Activated T-cell treated with anti-CD3 and anti-CD28 coated beads, Interleukin-2, amount 50 U/mL, for 1 hour (primary cell): ENCODE data around the gene TSPAN8.
"Not testable (repeated sequence)": the region's sequence is repeated elsewhere in the genome, so short reads cannot be mapped to it uniquely, and the experiment has no call there.

Experiments
- DNase-seq: peaks from one replicate; pipeline ENCODE4 v3.0.0-alpha.2; 2020

Gene TSPAN8

DNA sequence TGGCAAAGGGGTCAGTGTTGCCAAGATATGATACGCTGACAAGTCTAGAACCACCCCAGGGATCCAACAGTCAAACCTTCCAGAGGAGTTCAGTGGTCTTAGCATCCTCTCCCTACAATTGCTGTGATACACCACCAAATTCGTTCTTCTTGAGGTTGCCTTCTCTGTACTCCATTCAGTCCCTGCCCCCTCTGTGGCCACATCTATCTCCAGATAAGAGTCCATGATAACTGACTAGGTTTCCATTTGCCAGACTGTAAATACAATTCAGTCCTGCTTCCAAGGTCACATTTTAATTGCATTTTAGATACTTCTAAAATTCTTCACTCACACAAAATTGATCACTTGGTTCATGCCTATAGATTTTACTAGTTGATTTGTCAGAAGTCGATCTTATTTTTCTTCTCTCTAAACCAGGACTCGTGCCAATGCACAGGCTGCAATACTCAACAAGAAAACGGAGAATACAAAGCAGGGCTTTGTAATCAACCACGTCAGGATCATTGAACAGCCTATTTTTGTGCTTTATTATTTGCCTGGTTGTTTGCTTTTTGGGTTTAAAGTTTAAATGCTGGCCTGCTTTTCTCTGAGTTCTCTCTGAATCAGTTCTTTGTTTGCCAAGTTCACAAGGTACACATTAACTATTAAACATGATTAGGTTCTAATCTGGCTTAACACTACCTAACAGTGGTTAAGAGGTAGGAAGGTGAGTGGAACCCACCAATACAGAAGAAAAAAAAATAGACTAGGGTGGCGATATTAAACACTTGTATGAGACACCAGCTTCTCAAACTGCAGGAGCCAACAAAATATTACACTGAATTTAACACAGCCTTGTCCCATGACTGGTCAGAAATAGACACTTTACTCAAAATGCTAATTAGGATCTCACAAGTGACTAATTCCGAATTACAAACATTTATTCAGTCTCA lies 5.3 kb upstream of the TSPAN8 start:
- DNase-seq, result no peak

DNA sequence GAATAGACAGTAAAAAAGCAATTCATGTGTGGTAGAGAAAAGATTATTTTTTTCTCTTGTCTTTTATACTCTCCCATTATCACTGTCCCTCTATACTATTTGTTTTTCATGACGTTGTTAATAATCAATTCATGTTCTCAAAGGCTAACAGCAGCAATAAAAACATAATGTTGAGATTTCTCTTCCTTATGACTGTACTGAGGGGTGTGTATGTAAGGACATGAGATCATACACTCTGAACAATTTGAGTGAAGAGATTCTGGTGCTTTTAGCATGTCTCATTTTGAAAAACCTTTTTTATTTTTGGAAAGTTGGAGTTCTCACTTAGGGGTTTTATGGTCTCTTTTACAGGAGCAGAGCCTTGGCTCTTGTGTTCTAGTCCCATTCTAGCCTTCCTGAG lies 3.8 kb upstream of the TSPAN8 start:
- no peak for DNase-seq

- no peak for DNase-seq
Observed at GRCh38 chr12:71160585-71160984, 2.8 kb upstream of the TSPAN8 start.

GRCh38 chr12:71159878-71160277 lies 2.1 kb upstream of the TSPAN8 start:
- no peak for DNase-seq

- no peak for DNase-seq
Observed at GRCh38 chr12:71159264-71159663, 1.5 kb upstream of the TSPAN8 start.

DNA sequence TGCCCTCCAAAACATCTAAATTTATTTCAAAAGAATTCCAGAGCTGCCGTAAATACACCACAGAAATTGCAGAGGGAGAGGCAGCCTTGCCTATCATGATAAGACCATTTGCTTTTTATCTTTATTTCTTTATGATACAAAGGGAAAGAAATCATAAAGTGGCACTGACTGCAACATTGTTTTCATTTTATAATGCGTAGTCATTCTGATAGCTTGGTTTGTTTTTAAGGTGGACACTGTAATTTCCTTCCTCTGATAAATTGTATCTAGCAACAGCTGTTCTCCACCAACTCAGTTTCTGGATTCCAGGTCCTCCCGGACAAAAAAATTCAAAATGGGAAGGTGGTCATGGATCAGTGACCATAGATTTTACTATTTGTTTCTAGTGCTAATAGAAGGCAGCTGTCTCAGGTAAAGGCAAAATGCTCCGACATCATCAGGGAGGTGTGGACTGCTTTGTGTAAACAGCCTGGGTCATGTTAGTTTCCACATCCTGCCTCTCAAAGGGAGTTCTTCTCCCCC lies 623 bp upstream of the TSPAN8 start:
- no peak for DNase-seq

DNA sequence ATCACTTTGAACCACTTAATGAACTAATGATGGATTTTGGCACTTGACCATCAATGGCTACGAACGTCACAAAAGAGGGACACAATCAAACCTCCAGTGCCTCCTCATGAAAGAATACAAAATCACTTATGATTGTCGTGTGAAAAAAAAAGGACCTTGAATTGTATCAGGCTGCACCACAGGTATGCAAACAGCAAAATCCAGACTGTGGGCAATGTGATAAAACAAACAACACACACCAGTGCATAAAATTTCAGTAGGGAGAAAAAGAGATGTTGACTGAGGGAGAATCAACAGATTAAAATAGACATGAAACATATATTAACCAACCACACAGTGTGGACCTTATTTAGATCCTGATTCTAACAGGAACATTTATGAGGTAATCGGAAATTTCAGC lies 2.6 kb downstream of the TSPAN8 start:
- no peak for DNase-seq

DNA sequence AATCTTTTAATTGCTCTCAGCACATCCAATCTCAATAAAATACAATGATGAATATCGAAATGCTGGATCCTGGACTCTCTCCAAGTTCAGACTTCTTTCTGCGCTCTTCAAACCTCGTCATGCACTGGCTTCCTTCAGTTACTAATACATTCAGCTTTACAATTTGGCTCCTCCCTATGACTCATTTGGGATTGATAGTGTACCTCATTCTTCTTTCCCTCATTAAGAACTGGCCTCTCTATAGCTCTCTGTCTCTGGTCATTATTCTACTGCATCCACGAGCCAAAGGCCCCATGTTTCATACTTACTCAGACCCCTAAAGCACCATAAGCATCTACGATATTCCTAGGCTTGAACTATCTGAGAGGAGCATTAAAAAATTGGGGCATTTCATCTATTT lies 4.9 kb downstream of the TSPAN8 start:
- no peak for DNase-seq

DNA sequence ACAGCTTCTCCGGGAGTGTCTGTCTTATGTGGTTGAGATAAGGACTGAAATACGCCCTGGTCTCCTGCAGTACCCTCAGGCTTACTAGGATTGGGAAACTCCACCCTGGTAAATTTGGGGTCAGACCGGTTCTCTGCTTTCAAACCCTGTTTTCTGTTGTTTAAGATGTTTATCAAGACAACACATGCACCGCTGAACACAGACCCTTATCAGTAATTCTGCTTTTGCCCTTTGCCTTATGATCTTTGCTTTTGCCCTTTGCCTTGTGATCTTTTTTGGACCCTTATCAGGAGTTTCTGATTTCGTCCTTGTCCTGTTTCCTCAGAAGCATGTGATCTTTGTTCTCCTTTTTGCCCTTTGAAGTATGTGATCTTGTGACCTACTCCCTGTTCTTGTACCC lies 7.8 kb downstream of the TSPAN8 start:
- not testable (repeated sequence) for DNase-seq

DNA sequence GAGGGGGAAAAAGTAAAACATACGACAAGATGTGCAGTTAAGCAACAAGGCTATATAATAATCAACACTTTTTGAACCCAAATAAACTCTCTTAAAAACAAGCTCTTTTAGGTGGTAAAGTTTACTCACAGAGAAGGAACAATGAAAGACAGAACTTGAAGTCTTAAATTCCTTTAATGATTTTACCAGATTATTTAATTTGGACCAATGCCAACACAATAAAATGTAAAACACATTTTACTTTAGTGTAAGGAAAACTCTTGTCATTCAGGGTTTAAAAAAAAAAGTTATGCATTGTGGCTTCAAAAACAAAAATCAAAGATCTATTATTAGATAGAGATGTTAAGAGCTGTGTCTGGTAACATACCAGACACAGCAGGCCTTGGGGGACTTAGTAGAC lies 13.1 kb downstream of the TSPAN8 start:
- DNase-seq, result no peak

- DNase-seq, result no peak
Observed at GRCh38 chr12:71142956-71143355, 14.8 kb downstream of the TSPAN8 start.

- no peak for DNase-seq
Observed at GRCh38 chr12:71142016-71142415, 15.8 kb downstream of the TSPAN8 start.

GRCh38 chr12:71141378-71141926 lies 16.3 kb downstream of the TSPAN8 start:
- no peak for DNase-seq

GRCh38 chr12:71139153-71139735 lies 18.6 kb downstream of the TSPAN8 start:
- DNase-seq, result no peak

DNA sequence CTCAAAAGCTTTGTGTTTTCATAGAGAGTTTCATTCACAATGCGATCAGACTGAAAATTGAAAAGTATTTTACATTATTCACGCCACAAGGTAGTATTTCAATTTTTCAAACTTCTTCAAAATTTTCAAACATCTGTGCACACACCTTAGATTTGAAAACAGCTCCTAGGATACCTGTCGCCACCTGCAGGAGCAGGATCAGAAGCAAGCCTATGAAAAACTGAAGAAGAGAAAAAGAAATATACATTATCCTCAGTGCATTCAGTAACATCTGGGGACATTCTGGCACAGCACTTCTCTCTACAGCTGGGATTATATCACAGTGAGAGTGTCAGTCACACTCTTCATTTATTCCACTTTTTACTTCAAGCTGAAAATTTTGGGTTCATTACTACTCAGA lies 19.8 kb downstream of the TSPAN8 start:
- no peak for DNase-seq

DNA sequence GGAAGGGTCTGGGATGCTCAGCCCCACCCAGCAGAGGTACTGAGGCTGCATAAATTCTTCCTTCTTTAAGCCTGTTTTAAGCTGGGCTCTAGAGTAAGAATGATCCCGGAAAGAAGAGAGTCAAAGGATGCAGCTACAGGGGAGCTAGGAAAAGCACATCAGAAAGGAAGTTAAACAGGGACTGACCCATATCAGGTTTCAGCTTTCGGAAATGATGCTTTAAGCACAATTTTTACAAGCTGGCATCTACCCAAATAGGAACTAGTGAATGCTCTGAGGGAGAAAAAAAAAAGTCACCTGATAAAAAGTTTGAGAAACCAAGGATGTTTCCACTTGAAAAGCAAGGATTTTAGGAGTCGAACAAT lies 22.0 kb downstream of the TSPAN8 start:
- DNase-seq, result no peak

- no peak for DNase-seq
Observed at GRCh38 chr12:71135077-71135811, 22.6 kb downstream of the TSPAN8 start.

DNA sequence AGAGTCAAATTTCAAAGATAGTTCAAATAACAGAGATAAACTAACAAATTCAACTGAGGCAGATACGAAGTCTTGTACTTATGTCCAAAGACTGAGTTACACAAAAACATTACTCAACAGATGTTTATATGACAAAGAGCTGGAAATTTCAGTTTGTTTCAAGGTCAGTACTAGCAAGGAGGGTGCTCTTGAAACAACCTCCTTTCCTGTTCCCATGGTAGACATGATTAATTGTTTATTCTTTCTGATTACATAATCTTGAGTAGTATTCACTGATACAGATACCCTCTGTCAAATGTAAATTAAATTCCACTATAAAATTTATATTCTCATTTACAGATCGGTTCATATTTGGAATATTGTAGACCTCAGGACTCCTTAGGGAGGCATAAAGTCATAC lies 23.4 kb downstream of the TSPAN8 start:
- DNase-seq, result no peak

DNA sequence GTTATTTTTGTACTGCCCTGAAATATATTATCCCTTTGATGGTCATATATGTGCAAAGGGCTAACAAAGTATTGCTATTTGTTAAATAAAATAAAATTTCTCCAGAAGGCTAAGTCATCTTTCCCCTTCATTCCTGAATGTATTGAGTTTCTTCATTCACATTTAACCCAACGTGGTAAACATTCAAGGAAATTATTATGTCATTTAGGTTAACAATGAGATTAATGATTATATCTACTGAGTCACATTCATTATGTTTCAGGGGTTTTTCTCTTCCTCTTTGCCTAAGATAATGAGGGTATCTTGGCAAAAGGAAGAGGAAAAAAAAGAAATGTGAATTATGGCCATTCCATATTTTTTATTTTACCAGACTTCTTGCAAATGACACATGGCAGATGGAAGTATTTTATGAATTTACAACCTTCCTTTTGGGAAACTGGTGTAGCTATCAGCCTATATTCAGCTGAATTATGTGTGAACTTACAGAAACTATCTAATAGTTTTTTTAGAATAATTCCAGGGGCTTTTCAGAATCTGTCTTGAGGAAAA lies 27.2 kb downstream of the TSPAN8 start:
- DNase-seq, result no peak

- no peak for DNase-seq
Observed at GRCh38 chr12:71129364-71129763, 28.4 kb downstream of the TSPAN8 start.

- DNase-seq, result no peak
Observed at GRCh38 chr12:71128191-71128788, 29.5 kb downstream of the TSPAN8 start.

- DNase-seq, result no peak
Observed at GRCh38 chr12:71125949-71126348, 31.9 kb downstream of the TSPAN8 start.

DNA sequence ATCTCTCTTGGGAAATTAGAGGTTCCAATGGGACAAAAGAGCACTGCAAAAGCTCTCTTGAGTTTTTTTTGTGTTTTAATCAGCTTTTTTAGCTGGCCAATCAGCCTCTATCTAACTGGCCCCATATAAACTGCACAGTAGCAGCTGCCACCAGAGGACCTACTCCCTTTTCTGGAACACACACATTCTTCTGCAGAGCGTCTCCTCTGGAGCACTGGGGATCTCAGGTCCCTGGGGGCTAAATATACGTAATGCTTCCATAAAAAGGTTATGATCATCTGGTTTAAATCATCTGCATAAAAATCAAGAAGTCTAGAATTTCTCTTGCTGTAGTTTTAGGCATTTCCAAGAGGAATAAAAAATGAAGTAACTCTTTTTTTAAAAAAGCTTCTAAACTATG lies 32.3 kb downstream of the TSPAN8 start:
- no peak for DNase-seq
